Left lung (tissue), 10 donors: ENCODE data around the gene LRRC42. TPM values are rescaled to one million over a fixed set of nuclear protein-coding genes. Genes with fewer than 3 reads are reported as not detected.

Experiments
- ATAC-seq: fragments of 200-7000 bp; cut with Tn5 transposase; one replicate; pipeline ENCODE4 v1.9.1; 2020; ENCODE audit warnings: moderate library complexity
- DNase-seq, 4 donors: peaks; one replicate each; pipeline ENCODE4 v3.0.0-alpha.2; 2013 to 2020
- H3K27ac ChIP-seq, 2 donors: fragments of 200-600 bp; sonication (generic) in 1 of 2; one replicate each; pipeline versions ENCODE4 v1.5.0 to v1.8.0; 2020 to 2021
- H3K27me3 ChIP-seq, 2 donors: fragments of 200-600 bp; sonication (generic) in 1 of 2; one replicate each; pipeline versions ENCODE4 v1.5.0 to v1.8.0; 2020 to 2021
- H3K36me3 ChIP-seq, 2 donors: fragments of 200-600 bp; sonication (generic) in 1 of 2; one replicate each; pipeline versions ENCODE4 v1.5.0 to v1.8.0; 2020 to 2021
- H3K4me1 ChIP-seq, 2 donors: fragments of 200-600 bp; one replicate each; pipeline ENCODE4 v1.8.0; 2021
- H3K4me3 ChIP-seq, 2 donors: fragments of 200-600 bp; sonication (generic) in 1 of 2; one replicate each; pipeline versions ENCODE4 v1.5.0 to v1.8.0; 2020 to 2021; ENCODE audit warnings: mild to moderate bottlenecking in 1 of 2
- H3K9me3 ChIP-seq, 2 donors: fragments of 200-600 bp; sonication (generic) in 1 of 2; one replicate each; pipeline versions ENCODE4 v1.5.0 to v1.8.0; 2020 to 2021
- intact Hi-C, 2 donors: fragments of 100-400 bp; cut with DNase I; formaldehyde crosslinking; loops; one replicate each; pipeline versions ENCODE4 v1.11.2 to v1.14.2; 2022
- polyA plus RNA-seq, 6 donors: library from polyadenylated mRNA; unstranded; fragments of 120-200 nt; gene quantifications; one replicate each; pipeline ENCODE4 v1.2.1, GENCODE V29; 2013; ENCODE audit not compliant: insufficient read length in 6 of 6
- total RNA-seq, 2 donors: library from RNA; stranded (reverse); fragmentation: NEBNext Ultra II Directional; extraction: Animal tissue kit (Norgen Biotek cat#: 25700); gene quantifications; one replicate each; pipeline ENCODE4 v1.2.1, GENCODE V29; 2021
- TF ChIP-seq, protein P1 (sequence below), 2 donors: fragments of 200-600 bp; sonication (generic) in 1 of 2; IDR thresholded peaks; one replicate each; pipeline versions ENCODE4 v1.5.0 to v1.8.0; 2021; ENCODE audit warnings: antibody characterized with exemption in 2 of 2
- donor health status: DM: no; HTN: yes; CAD: no.
- donor health status: DM: no; HTN: no; CAD: no.

LRRC42 gene
- total and polyA plus RNA-seq, 8 donors, result 18.0 to 43.2 (median 35.2) TPM

DNA sequence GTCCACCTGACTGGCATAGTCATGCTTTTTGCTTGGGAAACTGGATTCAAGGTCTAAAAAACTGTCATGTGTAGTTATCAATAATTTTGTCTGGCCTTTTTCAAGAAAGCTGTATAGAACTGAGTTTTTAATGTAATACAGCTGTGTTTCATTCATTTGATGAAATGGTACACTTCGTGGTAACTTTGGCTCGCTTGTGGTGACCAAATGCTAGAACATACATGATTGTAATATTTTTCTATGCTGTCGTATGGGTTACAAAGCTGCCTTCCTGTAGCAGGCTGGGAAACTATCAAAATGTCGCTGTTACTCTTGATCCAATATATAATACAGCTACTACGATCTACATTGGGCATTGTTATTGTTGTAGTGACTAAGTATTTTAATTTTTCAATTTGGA lies 2.1 kb downstream of the LRRC42 start:
- Histone ChIP-seq H3K27ac (no peak overlapping the region), H3K36me3 (peaks cover 0 to 21% of the 10 kb centered on the region in 2 donors), H3K4me3 (no peak overlapping the region), H3K27me3 (no peaks in the 10 kb centered on the region), H3K4me1 (peaks cover 7 to 32% of the 10 kb centered on the region in 2 donors), H3K9me3 (no peaks in the 10 kb centered on the region)
- no peak for DNase-seq
- no peak for ATAC-seq
- TF ChIP-seq, protein P1, sequence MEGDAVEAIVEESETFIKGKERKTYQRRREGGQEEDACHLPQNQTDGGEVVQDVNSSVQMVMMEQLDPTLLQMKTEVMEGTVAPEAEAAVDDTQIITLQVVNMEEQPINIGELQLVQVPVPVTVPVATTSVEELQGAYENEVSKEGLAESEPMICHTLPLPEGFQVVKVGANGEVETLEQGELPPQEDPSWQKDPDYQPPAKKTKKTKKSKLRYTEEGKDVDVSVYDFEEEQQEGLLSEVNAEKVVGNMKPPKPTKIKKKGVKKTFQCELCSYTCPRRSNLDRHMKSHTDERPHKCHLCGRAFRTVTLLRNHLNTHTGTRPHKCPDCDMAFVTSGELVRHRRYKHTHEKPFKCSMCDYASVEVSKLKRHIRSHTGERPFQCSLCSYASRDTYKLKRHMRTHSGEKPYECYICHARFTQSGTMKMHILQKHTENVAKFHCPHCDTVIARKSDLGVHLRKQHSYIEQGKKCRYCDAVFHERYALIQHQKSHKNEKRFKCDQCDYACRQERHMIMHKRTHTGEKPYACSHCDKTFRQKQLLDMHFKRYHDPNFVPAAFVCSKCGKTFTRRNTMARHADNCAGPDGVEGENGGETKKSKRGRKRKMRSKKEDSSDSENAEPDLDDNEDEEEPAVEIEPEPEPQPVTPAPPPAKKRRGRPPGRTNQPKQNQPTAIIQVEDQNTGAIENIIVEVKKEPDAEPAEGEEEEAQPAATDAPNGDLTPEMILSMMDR (IDR thresholded peaks at IDR 0.05), result no peak
- intact Hi-C loops, result loop anchor here in 1 of 2 donors (5.0 kb wide), 1 partner anchor 71 kb away; no protein-coding TSS in a partner anchor

DNA sequence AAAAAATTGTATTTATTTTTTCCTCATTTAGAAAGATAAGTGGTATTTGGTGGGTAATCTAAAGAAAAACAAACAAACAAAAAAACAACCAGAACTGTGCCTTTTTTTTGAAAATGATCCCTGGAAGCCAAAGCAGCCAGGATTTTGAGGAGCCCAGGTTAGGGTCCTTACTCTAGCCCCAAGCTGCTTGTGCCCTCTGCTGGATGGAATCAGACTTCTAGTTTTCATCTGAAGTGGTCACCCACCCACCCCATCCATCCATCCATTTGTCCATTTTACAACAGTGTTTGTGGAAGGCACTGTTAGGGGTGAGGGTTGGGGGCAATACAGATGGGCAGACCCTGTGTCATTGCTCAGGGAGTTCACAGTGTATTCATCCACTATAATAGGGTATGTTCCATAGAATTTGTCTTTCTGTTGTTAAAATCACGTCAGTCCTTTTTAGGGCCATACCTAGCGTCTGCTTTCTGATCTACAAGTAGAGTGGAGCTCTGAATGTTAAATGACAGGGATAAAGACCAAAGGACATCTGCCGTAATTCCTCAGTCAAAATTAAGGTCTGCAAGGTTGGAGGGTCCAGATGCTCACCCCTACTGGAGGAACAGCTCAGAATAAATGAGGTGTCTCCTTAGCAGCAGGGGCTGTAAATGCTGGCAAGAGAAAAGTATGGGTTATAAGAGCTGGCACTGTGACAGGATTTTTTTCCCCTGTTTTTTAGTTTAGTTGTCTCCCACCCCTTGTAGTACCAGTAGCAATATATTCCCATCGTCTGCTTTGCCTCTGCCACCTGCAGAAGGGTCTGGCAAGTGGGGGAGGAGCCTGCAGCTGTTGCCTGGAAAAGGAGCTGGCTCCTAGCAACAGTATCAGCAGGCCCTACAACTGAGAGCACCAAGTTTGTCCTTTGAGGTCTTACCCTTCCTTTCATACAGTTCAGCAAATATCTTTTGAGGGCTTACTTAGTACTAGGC lies 3.2 kb downstream of the LRRC42 start:
- no peak for ATAC-seq
- peaks cover 0 to 31% of the 10 kb centered on the region in 2 donors for H3K36me3 ChIP-seq
- TF ChIP-seq, protein P1 (IDR thresholded peaks at IDR 0.05), result peak in 1 of 2 donors; percentile 15
- peaks cover 7 to 28% of the 10 kb centered on the region in 2 donors for H3K4me1 ChIP-seq
- peak in 1 of 4 donors; percentile 58 for DNase-seq
- no peaks in the 10 kb centered on the region for H3K27me3 ChIP-seq
- H3K4me3 ChIP-seq, result no peak overlapping the region
- intact Hi-C loops, result loop anchor here in 1 of 2 donors (5.0 kb wide), 1 partner anchor 72 kb away; no protein-coding TSS in a partner anchor
- H3K27ac ChIP-seq, result no peak overlapping the region
- no peaks in the 10 kb centered on the region for H3K9me3 ChIP-seq

DNA sequence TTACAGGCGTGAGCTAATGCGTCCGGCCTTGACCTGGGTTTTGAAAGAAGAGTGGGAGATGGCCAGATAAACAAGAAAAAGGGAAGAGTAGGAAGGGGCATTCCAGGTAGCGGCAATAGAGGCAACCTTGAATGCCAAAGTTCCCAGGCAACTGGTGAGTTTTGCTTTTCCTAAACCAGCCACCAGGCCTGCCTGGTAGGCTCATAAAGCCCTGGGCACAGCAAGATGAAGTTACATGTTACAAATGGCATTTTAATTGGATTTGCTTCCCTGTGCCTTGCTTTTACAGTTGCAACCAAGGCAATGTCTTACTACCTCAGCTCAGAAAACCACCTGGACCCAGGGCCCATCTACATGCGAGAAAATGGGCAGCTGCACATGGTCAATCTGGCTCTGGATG lies 5.5 kb downstream of the LRRC42 start:
- DNase-seq (no peak), ATAC-seq (no peak)
- no peaks in the 10 kb centered on the region for H3K27me3 ChIP-seq
- TF ChIP-seq, protein P1 (IDR thresholded peaks at IDR 0.05), result no peak
- H3K27ac ChIP-seq, result no peak overlapping the region
- H3K4me1 ChIP-seq, result peaks cover 4 to 26% of the 10 kb centered on the region in 2 donors
- intact Hi-C loops, result no loop called here
- H3K4me3 ChIP-seq, result no peak overlapping the region
- H3K36me3 ChIP-seq, result peaks cover 0 to 41% of the 10 kb centered on the region in 2 donors
- no peaks in the 10 kb centered on the region for H3K9me3 ChIP-seq

DNA sequence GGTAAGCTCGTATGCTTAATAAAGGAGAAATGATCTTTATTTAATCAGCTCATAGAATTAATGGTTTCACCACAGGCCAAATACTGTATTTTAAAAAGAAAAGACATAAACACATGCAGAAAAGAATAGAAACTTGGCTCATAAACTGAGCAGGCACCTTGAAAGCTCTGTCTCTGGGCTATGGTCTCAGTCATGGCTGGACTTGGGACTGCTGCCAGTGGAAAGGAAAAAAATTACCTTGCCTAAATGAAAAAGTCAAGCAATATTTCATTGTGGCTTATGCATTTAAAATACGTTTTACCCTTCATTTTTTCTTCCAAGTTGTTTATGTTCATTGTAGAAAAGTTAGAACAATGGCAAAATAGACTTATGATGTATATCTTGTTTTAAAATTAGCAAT lies 8.0 kb downstream of the LRRC42 start:
- Histone ChIP-seq H3K36me3 (peaks cover 0 to 47% of the 10 kb centered on the region in 2 donors), H3K9me3 (no peaks in the 10 kb centered on the region), H3K4me1 (peaks cover 11 to 21% of the 10 kb centered on the region in 2 donors), H3K27ac (no peak overlapping the region), H3K27me3 (no peaks in the 10 kb centered on the region), H3K4me3 (no peak overlapping the region)
- intact Hi-C loops, result no loop called here
- TF ChIP-seq, protein P1 (IDR thresholded peaks at IDR 0.05), result no peak
- ATAC-seq (no peak), DNase-seq (no peak)
